HepG2 (cell line): ENCODE data around the gene SLC34A2. TPM values are rescaled to one million over a fixed set of nuclear protein-coding genes. Genes with fewer than 3 reads are reported as not detected.

Experiments
- ATAC-seq: fragments of 200-7000 bp; cut with Tn5 transposase; 3 replicates; pipeline ENCODE4 v1.9.1; 2020; ENCODE audit warnings: mild to moderate bottlenecking, moderate library complexity
- BruUV-seq: library from RNA; stranded (reverse); fragments of 400-500 nt; replicated peaks from 2 replicates; lab custom pipeline; 2021; lab: Mats Ljungman, UMichigan
- CTCF ChIA-PET: fragments of 300-600 bp; formaldehyde crosslinking; extraction: SDS; loops from one replicate; lab custom pipeline; 2021; ENCODE audit warnings: low total read pairs, inconsistent platforms, low intra/inter-chr PET ratio; lab: Yijun Ruan, JAX
- POLR2A ChIA-PET: fragments of 350-600 bp; sonication (Branson Sonifier 250); formaldehyde crosslinking; loops from one replicate; lab custom pipeline; 2020; ENCODE audit warnings: antibody characterized with exemption, inconsistent platforms; lab: Yijun Ruan, JAX
- DNase-seq: peaks from one replicate; pipeline ENCODE4 v3.0.0-alpha.2; 2015; ENCODE audit warnings: low spot score
- FAIRE-seq: peaks from 3 replicates; lab custom pipeline; 2011; peaks lifted over from hg19 to GRCh38; lab: Jason Lieb, UNC
- H2AFZ ChIP-seq: one replicate; pipeline ENCODE4 v1.6.1; 2011; ENCODE audit warnings: low read length, inconsistent platforms
- H3K27ac ChIP-seq: fragments of 300-600 bp; 3 replicates; pipeline ENCODE4 v1.8.0; 2011; ENCODE audit warnings: mixed run types, mild to moderate bottlenecking, mixed read lengths, low read length, inconsistent platforms; ENCODE audit not compliant: insufficient read depth; ENCODE audit errors: extremely low read length
- H3K27me3 ChIP-seq, 2 experiments: fragments of 200-600 bp in 1 of 2; 2 replicates in 1 of 2; 3 replicates in 1 of 2; pipeline versions ENCODE4 v1.6.0 to v1.8.0; 2011; ENCODE audit warnings: low read length in 2 of 2, mild to moderate bottlenecking in 2 of 2, moderate library complexity in 2 of 2, inconsistent platforms in 1 of 2; ENCODE audit not compliant: insufficient read depth in 2 of 2, control insufficient read depth in 1 of 2
- H3K36me3 ChIP-seq, 2 experiments: fragments of 200-600 bp in 1 of 2; replicated peaks in 1 of 2; 2 replicates in 1 of 2; 3 replicates in 1 of 2; pipeline versions ENCODE4 v1.5.1 to v1.8.0; 2011; ENCODE audit warnings: low read length in 2 of 2, inconsistent platforms in 1 of 2; ENCODE audit not compliant: insufficient read depth in 2 of 2, control insufficient read depth in 1 of 2
- H3K4me1 ChIP-seq: 2 replicates; pipeline ENCODE4 v1.5.1; 2012; ENCODE audit warnings: low read length, inconsistent platforms; ENCODE audit not compliant: insufficient read depth
- H3K4me2 ChIP-seq: 2 replicates; pipeline ENCODE4 v1.6.0; 2011; ENCODE audit warnings: low read depth, low read length, inconsistent platforms
- H3K4me3 ChIP-seq, 3 experiments: fragments of 200-600 bp in 1 of 3; sonication (generic), shearing (Covaris generic) in 1 of 3; replicated peaks in 1 of 3; 2 replicates each; pipeline ENCODE4 v1.5.1; 2011 to 2016; ENCODE audit warnings: low read length in 3 of 3, inconsistent platforms in 2 of 3, low read depth in 2 of 3, mild to moderate bottlenecking in 2 of 3, control low read depth in 1 of 3, mixed read lengths in 1 of 3; ENCODE audit not compliant: insufficient read depth in 1 of 3
- H3K79me2 ChIP-seq: one replicate; pipeline ENCODE4 v1.6.1; 2011; ENCODE audit warnings: low read length, inconsistent platforms; ENCODE audit not compliant: insufficient read depth
- H3K9ac ChIP-seq: 2 replicates; pipeline ENCODE4 v1.6.0; 2011; ENCODE audit warnings: mild to moderate bottlenecking, low read depth, low read length, inconsistent platforms; ENCODE audit not compliant: insufficient read depth
- H3K9me3 ChIP-seq: 2 replicates; pipeline ENCODE4 v1.5.1; 2012; ENCODE audit warnings: mild to moderate bottlenecking, low read length
- H4K20me1 ChIP-seq: 2 replicates; pipeline ENCODE4 v1.6.0; 2011; ENCODE audit warnings: inconsistent platforms, mild to moderate bottlenecking, low read length, moderate library complexity; ENCODE audit not compliant: insufficient read depth
- EEA1 ChIP-seq: sonication (generic); formaldehyde crosslinking; IDR thresholded peaks from 2 replicates; pipeline ENCODE4 v1.5.1; 2020; ENCODE audit warnings: mild to moderate bottlenecking, missing genetic modification reagents, borderline replicate concordance
- FOXJ3 ChIP-seq: sonication (generic); formaldehyde crosslinking; IDR thresholded peaks from 2 replicates; pipeline ENCODE4 v1.4.0; 2020; ENCODE audit warnings: missing genetic modification reagents, mild to moderate bottlenecking, borderline replicate concordance
- KAT2B ChIP-seq: fragments of 150-350 bp; IDR thresholded peaks from 2 replicates; pipeline ENCODE4 v1.6.1; 2014; ENCODE audit warnings: low read depth, low read length, borderline replicate concordance
- KDM5A ChIP-seq: fragments of 200-600 bp; sonication (generic); IDR thresholded peaks from 2 replicates; pipeline ENCODE4 v1.7.0; 2018; ENCODE audit warnings: antibody characterized with exemption, mild to moderate bottlenecking, low read length, borderline replicate concordance
- NCOA1 ChIP-seq: sonication (generic); formaldehyde crosslinking; IDR thresholded peaks from 2 replicates; pipeline ENCODE4 v1.9.0; 2021; ENCODE audit warnings: missing genetic modification reagents
- REXO4 ChIP-seq: sonication (generic); formaldehyde crosslinking; IDR thresholded peaks from 2 replicates; pipeline ENCODE4 v1.8.0; 2022; ENCODE audit warnings: missing genetic modification reagents, mild to moderate bottlenecking, borderline replicate concordance
- ZFP36L2 ChIP-seq: sonication (generic); formaldehyde crosslinking; IDR thresholded peaks from 2 replicates; pipeline ENCODE4 v1.4.0; 2020; ENCODE audit warnings: missing genetic modification reagents
- ZMAT3 ChIP-seq: sonication (generic); formaldehyde crosslinking; conservative IDR thresholded peaks from 2 replicates; pipeline ENCODE4 v1.7.0; 2021; ENCODE audit warnings: missing genetic modification reagents
- ZNF749 ChIP-seq: sonication (generic); formaldehyde crosslinking; IDR thresholded peaks from 2 replicates; pipeline ENCODE4 v1.8.0; 2022; ENCODE audit warnings: mild to moderate bottlenecking, missing genetic modification reagents, moderate library complexity, borderline replicate concordance
- ZNF781 ChIP-seq: sonication (generic); formaldehyde crosslinking; IDR thresholded peaks from 2 replicates; pipeline ENCODE4 v1.5.1; 2020; ENCODE audit warnings: borderline replicate concordance, mild to moderate bottlenecking, missing genetic modification reagents; ENCODE audit errors: not compliant biosample characterization
- WGBS: methylation state at CpG from one replicate; pipeline ENCODE4 v1.1.6; 2017; ENCODE audit warnings: low lambda C conversion rate; 5-methylcytosine and 5-hydroxymethylcytosine counted together
- in situ Hi-C: cut with HindIII; loops from 2 replicates; pipeline ENCODE4 v1.10.0; 2017; ENCODE audit warnings: low pct_unique_long_range_greater_than_20kb; ENCODE audit not compliant: extremely low pct_ligation_motif_present
- intact Hi-C: fragments of 100-400 bp; cut with micrococcal nuclease; formaldehyde crosslinking; loops from one replicate; pipeline ENCODE4 v1.10.0; 2022; ENCODE audit not compliant: unreplicated experiment
- polyA plus RNA-seq, 8 experiments: library from polyadenylated mRNA; depleted of rRNA in 3 of 8; stranded (reverse) in 7 of 8; unstranded in 1 of 8; fragments of >200 nt; fragmentation: Illumina TruSeq in 4 of 8; extraction: Trizol in 4 of 8; gene quantifications; 2 replicates each; pipeline versions ENCODE4 v1.2.1 to v1.2.3, GENCODE V29; 2011 to 2016; ENCODE audit warnings: low read depth in 4 of 8, missing spikeins in 1 of 8, mixed read lengths in 1 of 8; ENCODE audit not compliant: insufficient read depth in 1 of 8
- total RNA-seq, 5 experiments: library from RNA; depleted of rRNA; stranded (reverse); fragments of >200 nt; fragmentation: Illumina TruSeq; extraction: Trizol; gene quantifications; 2 replicates each; pipeline ENCODE4 v1.2.3, GENCODE V29; 2016; ENCODE audit warnings: low read depth in 1 of 5
- TF ChIP-seq, protein P1 (sequence below): sonication (generic); formaldehyde crosslinking; IDR thresholded peaks from 2 replicates; pipeline ENCODE4 v1.8.1; 2023; ENCODE audit warnings: mild to moderate bottlenecking, moderate library complexity, missing genetic modification reagents
- TF ChIP-seq, protein P2 (sequence below): sonication (generic); formaldehyde crosslinking; IDR thresholded peaks from 2 replicates; pipeline ENCODE4 v1.5.0; 2020; ENCODE audit warnings: missing genetic modification reagents
- TF ChIP-seq, protein P3 (sequence below): sonication (generic); formaldehyde crosslinking; IDR thresholded peaks from 2 replicates; pipeline ENCODE4 v1.5.1; 2020; ENCODE audit warnings: missing genetic modification reagents, mild to moderate bottlenecking, borderline replicate concordance
- TF ChIP-seq, protein P4 (sequence below): sonication (generic); formaldehyde crosslinking; IDR thresholded peaks from 2 replicates; pipeline ENCODE4 v1.5.0; 2020; ENCODE audit warnings: missing genetic modification reagents, mild to moderate bottlenecking, borderline replicate concordance
- TF ChIP-seq, protein P5 (sequence below): sonication (generic); formaldehyde crosslinking; conservative IDR thresholded peaks from 2 replicates; pipeline ENCODE4 v1.8.0; 2022; ENCODE audit warnings: low read depth, missing genetic modification reagents

SLC34A2 gene
- total and polyA plus RNA-seq, 2 of the 13 experiments (the other 11 are each of a cell fraction or from before 2014, with no cell fraction given): not detected

DNA sequence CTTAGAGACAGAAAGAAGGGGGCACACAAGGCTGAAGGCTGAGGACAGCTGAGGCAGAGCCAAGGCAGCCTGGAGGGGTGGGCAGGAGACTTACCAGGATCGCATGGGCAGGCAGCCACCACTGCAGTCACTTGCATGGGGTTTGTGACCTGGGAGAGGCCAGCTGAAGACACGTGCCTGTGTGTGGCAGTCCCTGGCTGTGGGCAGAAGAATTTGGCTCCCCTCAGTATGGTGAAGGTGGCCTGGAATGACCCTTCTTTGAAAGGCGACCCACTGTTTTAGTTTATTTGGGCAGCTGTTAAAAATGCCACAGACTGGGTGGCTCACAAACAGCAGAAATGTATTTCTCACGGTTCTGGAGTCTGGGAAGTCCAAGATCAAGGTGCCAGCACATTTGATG lies 22.1 kb upstream of the SLC34A2 start (continued):
- no peak for TF ChIP-seq ZMAT3 (CRISPR knock-in tag)
- TF ChIP-seq, protein P1, sequence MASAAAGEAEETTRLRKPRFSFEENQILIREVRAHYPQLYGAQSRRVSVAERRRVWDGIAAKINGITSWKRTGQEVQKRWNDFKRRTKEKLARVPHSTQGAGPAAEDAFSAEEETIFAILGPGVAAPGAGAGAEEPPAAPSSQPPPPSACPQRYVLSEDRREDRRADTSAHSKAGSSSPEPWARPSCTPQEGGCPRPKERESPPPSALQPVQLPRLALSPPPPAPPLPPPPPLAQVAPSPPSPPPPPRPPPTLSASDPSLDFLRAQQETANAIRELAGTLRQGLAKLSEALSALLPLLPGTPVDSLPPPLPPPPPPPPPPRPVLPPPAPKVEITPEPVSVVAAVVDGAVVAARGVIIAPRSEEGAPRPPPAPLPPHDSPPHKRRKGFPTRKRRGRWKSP (CRISPR knock-in tag): no peak
- no peak for TF ChIP-seq ZFP36L2

DNA sequence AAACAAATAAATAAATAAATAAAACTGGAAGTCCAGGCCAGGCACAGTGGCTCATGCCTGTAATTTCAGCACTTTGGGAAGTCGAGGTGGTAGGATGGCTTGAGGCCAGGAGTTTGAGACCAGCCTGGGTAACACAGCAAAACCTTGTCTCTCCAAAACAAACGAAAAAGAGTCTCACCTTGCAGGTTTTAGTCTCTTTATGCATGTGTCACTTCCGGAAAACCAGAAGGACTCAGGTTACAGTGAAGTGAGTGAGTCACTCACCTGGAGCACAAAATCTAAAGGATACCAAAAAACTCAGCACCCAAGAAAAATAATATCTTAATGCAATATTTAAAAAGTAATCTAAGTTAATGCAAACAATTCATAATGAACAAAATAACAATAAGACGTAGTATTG lies 20.1 kb upstream of the SLC34A2 start:
- Histone ChIP-seq H3K36me3 (no peaks in the 10 kb centered on the region), H3K4me1 (no peaks in the 10 kb centered on the region), H2AFZ (no peak overlapping the region), H4K20me1 (no peaks in the 10 kb centered on the region), H3K27ac (no peak overlapping the region), H3K27me3 (no peaks in the 10 kb centered on the region), H3K79me2 (no peaks in the 10 kb centered on the region), H3K4me3 (no peak overlapping the region), H3K9me3 (no peaks in the 10 kb centered on the region), H3K4me2 (no peak overlapping the region), H3K9ac (no peak overlapping the region)
- WGBS: 35% methylated on average over 4 of the region's 4 CpGs
- ChIA-PET CTCF (no interaction called here), POLR2A (no interaction called here)
- in situ Hi-C loops: no loop called here
- BruUV-seq: no TSS peak
- no peak for FAIRE-seq
- intact Hi-C loops: no loop called here
- no peak for ATAC-seq
- DNase-seq: no peak
- no peak for TF ChIP-seq KDM5A
- TF ChIP-seq, protein P2, sequence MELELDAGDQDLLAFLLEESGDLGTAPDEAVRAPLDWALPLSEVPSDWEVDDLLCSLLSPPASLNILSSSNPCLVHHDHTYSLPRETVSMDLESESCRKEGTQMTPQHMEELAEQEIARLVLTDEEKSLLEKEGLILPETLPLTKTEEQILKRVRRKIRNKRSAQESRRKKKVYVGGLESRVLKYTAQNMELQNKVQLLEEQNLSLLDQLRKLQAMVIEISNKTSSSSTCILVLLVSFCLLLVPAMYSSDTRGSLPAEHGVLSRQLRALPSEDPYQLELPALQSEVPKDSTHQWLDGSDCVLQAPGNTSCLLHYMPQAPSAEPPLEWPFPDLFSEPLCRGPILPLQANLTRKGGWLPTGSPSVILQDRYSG (CRISPR knock-in tag): no peak
- TF ChIP-seq FOXJ3 (CRISPR knock-in tag): no peak
- TF ChIP-seq, protein P3, sequence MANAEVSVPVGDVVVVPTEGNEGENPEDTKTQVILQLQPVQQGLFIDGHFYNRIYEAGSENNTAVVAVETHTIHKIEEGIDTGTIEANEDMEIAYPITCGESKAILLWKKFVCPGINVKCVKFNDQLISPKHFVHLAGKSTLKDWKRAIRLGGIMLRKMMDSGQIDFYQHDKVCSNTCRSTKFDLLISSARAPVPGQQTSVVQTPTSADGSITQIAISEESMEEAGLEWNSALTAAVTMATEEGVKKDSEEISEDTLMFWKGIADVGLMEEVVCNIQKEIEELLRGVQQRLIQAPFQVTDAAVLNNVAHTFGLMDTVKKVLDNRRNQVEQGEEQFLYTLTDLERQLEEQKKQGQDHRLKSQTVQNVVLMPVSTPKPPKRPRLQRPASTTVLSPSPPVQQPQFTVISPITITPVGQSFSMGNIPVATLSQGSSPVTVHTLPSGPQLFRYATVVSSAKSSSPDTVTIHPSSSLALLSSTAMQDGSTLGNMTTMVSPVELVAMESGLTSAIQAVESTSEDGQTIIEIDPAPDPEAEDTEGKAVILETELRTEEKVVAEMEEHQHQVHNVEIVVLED (CRISPR knock-in tag): no peak
- no peak for TF ChIP-seq NCOA1 (CRISPR knock-in tag)
- TF ChIP-seq REXO4 (CRISPR knock-in tag): no peak
- TF ChIP-seq, protein P4, sequence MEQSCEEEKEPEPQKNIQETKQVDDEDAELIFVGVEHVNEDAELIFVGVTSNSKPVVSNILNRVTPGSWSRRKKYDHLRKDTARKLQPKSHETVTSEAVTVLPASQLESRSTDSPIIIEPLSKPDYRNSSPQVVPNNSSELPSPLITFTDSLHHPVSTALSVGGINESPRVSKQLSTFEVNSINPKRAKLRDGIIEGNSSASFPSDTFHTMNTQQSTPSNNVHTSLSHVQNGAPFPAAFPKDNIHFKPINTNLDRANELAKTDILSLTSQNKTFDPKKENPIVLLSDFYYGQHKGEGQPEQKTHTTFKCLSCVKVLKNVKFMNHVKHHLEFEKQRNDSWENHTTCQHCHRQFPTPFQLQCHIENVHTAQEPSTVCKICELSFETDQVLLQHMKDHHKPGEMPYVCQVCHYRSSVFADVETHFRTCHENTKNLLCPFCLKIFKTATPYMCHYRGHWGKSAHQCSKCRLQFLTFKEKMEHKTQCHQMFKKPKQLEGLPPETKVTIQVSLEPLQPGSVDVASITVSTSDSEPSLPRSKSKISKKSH (CRISPR knock-in tag): no peak
- no peak for TF ChIP-seq KAT2B
- TF ChIP-seq ZNF749 (CRISPR knock-in tag): no peak
- TF ChIP-seq EEA1 (CRISPR knock-in tag): no peak
- TF ChIP-seq, protein P5, sequence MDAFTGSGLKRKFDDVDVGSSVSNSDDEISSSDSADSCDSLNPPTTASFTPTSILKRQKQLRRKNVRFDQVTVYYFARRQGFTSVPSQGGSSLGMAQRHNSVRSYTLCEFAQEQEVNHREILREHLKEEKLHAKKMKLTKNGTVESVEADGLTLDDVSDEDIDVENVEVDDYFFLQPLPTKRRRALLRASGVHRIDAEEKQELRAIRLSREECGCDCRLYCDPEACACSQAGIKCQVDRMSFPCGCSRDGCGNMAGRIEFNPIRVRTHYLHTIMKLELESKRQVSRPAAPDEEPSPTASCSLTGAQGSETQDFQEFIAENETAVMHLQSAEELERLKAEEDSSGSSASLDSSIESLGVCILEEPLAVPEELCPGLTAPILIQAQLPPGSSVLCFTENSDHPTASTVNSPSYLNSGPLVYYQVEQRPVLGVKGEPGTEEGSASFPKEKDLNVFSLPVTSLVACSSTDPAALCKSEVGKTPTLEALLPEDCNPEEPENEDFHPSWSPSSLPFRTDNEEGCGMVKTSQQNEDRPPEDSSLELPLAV (CRISPR knock-in tag): no peak
- no peak for TF ChIP-seq ZNF781 (CRISPR knock-in tag)
